PC-9 (cell line): ENCODE measurements around the gene GZF1. TPM values are rescaled to one million over a fixed set of nuclear protein-coding genes. Genes with fewer than 3 reads are reported as not detected.

Experiments used
- BruUV-seq: library from RNA; stranded (reverse); fragments of 400-500 nt; replicated peaks from 2 replicates; lab custom pipeline; 2021; lab: Mats Ljungman, UMichigan
- CTCF ChIA-PET: fragments of 300-600 bp; sonication (Branson Sonifier 250); formaldehyde crosslinking; loops from one replicate; lab custom pipeline; 2022; ENCODE audit warnings: antibody characterized with exemption; lab: Charles Lee
- POLR2A ChIA-PET: fragments of 300-600 bp; sonication (Branson Sonifier 250); formaldehyde crosslinking; loops from one replicate; lab custom pipeline; 2022; ENCODE audit warnings: antibody characterized with exemption; ENCODE audit not compliant: unreplicated experiment; lab: Charles Lee
- DNase-seq, 2 experiments: peaks; one replicate each; pipeline versions ENCODE4 v3.0.0 to v3.0.0-alpha.2; 2015 to 2022; ENCODE audit warnings: mixed read lengths in 1 of 2
- H2AFZ ChIP-seq: fragments of 200-600 bp; sonication (generic); 2 replicates; pipeline ENCODE4 v1.8.1; 2017; ENCODE audit warnings: antibody characterized with exemption
- H3F3A ChIP-seq: fragments of 200-600 bp; sonication (generic); 2 replicates; pipeline ENCODE4 v1.8.1; 2017; ENCODE audit warnings: antibody characterized with exemption, mild to moderate bottlenecking, low read depth; ENCODE audit not compliant: insufficient read depth
- H3K27ac ChIP-seq: fragments of 200-600 bp; sonication (generic); 2 replicates; pipeline ENCODE4 v1.6.1; 2016; ENCODE audit warnings: mixed run types
- H3K27me3 ChIP-seq: fragments of 200-600 bp; sonication (generic); 2 replicates; pipeline ENCODE4 v1.6.1; 2016; ENCODE audit warnings: low read depth, mixed run types; ENCODE audit not compliant: insufficient read depth
- H3K36me3 ChIP-seq: fragments of 200-600 bp; sonication (generic); 2 replicates; pipeline ENCODE4 v1.6.1; 2016; ENCODE audit warnings: low read depth, mixed run types
- H3K4me1 ChIP-seq: fragments of 200-600 bp; sonication (generic); replicated peaks from 2 replicates; pipeline ENCODE4 v1.6.1; 2016; ENCODE audit warnings: mixed run types; ENCODE audit not compliant: insufficient read depth
- H3K4me2 ChIP-seq: fragments of 200-600 bp; sonication (generic); 2 replicates; pipeline ENCODE4 v1.6.1; 2017; ENCODE audit warnings: mixed run types
- H3K4me3 ChIP-seq: fragments of 200-600 bp; sonication (generic); 2 replicates; pipeline ENCODE4 v1.6.1; 2016; ENCODE audit warnings: mixed run types
- H3K79me2 ChIP-seq: fragments of 200-600 bp; sonication (generic); 2 replicates; pipeline ENCODE4 v1.6.1; 2017; ENCODE audit warnings: low read depth, mixed run types
- H3K9me2 ChIP-seq: fragments of 200-600 bp; sonication (generic); 2 replicates; pipeline ENCODE4 v1.8.1; 2017; ENCODE audit warnings: mild to moderate bottlenecking; ENCODE audit not compliant: insufficient read depth
- H3K9me3 ChIP-seq: fragments of 200-600 bp; sonication (generic); 2 replicates; pipeline ENCODE4 v1.8.1; 2016; ENCODE audit warnings: low read depth; ENCODE audit not compliant: insufficient read depth
- H4K20me1 ChIP-seq: fragments of 200-600 bp; sonication (generic); 2 replicates; pipeline ENCODE4 v1.8.1; 2017; ENCODE audit not compliant: insufficient read depth
- EZH2 ChIP-seq: fragments of 200-600 bp; sonication (generic); IDR thresholded peaks from 2 replicates; pipeline ENCODE4 v1.8.0; 2017; ENCODE audit warnings: antibody characterized with exemption, low read depth
- intact Hi-C: fragments of 100-400 bp; cut with micrococcal nuclease; formaldehyde crosslinking; loops from one replicate; pipeline ENCODE4 v1.10.0; 2022; ENCODE audit not compliant: unreplicated experiment
- total RNA-seq: library from RNA; stranded (reverse); gene quantifications from 2 replicates; pipeline ENCODE4 v1.2.3, GENCODE V29; 2021
- TF ChIP-seq, protein P1 (sequence below): fragments of 200-600 bp; sonication (generic); conservative IDR thresholded peaks from 2 replicates; pipeline ENCODE4 v1.6.1; 2017; ENCODE audit warnings: mixed run types, antibody characterized with exemption, mild to moderate bottlenecking, moderate library complexity

Gene GZF1
- total RNA-seq, 1 experiment from 2014 or later: 8.1 TPM

- no peak for DNase-seq
- H3K9me2 ChIP-seq: no peaks in the 10 kb centered on the region
- POLR2A ChIA-PET: no interaction called here
Measured at GRCh38 chr20:23415959-23416583, 54.1 kb downstream of the GZF1 start.

GRCh38 chr20:23417861-23418260 lies 55.9 kb downstream of the GZF1 start:
- TF ChIP-seq, protein P1, sequence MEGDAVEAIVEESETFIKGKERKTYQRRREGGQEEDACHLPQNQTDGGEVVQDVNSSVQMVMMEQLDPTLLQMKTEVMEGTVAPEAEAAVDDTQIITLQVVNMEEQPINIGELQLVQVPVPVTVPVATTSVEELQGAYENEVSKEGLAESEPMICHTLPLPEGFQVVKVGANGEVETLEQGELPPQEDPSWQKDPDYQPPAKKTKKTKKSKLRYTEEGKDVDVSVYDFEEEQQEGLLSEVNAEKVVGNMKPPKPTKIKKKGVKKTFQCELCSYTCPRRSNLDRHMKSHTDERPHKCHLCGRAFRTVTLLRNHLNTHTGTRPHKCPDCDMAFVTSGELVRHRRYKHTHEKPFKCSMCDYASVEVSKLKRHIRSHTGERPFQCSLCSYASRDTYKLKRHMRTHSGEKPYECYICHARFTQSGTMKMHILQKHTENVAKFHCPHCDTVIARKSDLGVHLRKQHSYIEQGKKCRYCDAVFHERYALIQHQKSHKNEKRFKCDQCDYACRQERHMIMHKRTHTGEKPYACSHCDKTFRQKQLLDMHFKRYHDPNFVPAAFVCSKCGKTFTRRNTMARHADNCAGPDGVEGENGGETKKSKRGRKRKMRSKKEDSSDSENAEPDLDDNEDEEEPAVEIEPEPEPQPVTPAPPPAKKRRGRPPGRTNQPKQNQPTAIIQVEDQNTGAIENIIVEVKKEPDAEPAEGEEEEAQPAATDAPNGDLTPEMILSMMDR: no peak
- no peak for TF ChIP-seq EZH2
- no peak overlapping the region for H3K4me2 ChIP-seq
- intact Hi-C loops: no loop called here
- H3K9me3 ChIP-seq: no peaks in the 10 kb centered on the region
- H3F3A ChIP-seq: peaks cover 8% of the 10 kb centered on the region
- BruUV-seq: no TSS peak
- H3K9me2 ChIP-seq: no peaks in the 10 kb centered on the region
- H2AFZ ChIP-seq: no peak overlapping the region
- ChIA-PET CTCF (no interaction called here), POLR2A (no interaction called here)
- H3K27ac ChIP-seq: no peak overlapping the region
- peaks cover 76% of the 10 kb centered on the region for H3K79me2 ChIP-seq
- H3K4me3 ChIP-seq: no peak overlapping the region
- 0 out of 2 replicates have a peak, but pooled peaks cover 6% of the 10 kb centered on the region for H3K36me3 ChIP-seq
- H3K27me3 ChIP-seq: no peaks in the 10 kb centered on the region
- no peak for DNase-seq
- H4K20me1 ChIP-seq: peaks cover 30% of the 10 kb centered on the region
- peaks cover 10% of the 10 kb centered on the region for H3K4me1 ChIP-seq

More at GRCh38 chr20:23415959-23416583, 54.1 kb downstream of the GZF1 start:
- no peaks in the 10 kb centered on the region for H3K27me3 ChIP-seq
- BruUV-seq: no TSS peak
- H3K36me3 ChIP-seq: peaks cover 10% of the 10 kb centered on the region; the same call in 1 of the 2 replicates
- no peak overlapping the region for H2AFZ ChIP-seq
- peaks cover 10% of the 10 kb centered on the region for H3K4me1 ChIP-seq
- intact Hi-C loops: no loop called here
- no peak for TF ChIP-seq EZH2
- TF ChIP-seq, protein P1: no peak
- H4K20me1 ChIP-seq: peaks cover 42% of the 10 kb centered on the region
- H3K4me2 ChIP-seq: no peak overlapping the region
- no peak overlapping the region for H3K4me3 ChIP-seq
- H3F3A ChIP-seq: peaks cover 8% of the 10 kb centered on the region
- no peak overlapping the region for H3K27ac ChIP-seq
- no peaks in the 10 kb centered on the region for H3K9me3 ChIP-seq
- peaks cover 90% of the 10 kb centered on the region for H3K79me2 ChIP-seq
- CTCF ChIA-PET: no interaction called here

GRCh38 chr20:23419657-23419994 lies 57.6 kb downstream of the GZF1 start:
- 0 out of 2 replicates have a peak, but pooled peaks cover 6% of the 10 kb centered on the region for H3K36me3 ChIP-seq
- POLR2A ChIA-PET: interaction anchor here (0.6 kb wide), 1 partner anchor 601 kb away, joined by 3 read pairs; no protein-coding TSS in a partner anchor
- BruUV-seq: no TSS peak
- TF ChIP-seq, protein P1: no peak
- no peak for TF ChIP-seq EZH2
- CTCF ChIA-PET: interaction anchor here (0.6 kb wide), 1 partner anchor 18 kb away, joined by 4 read pairs; no protein-coding TSS in a partner anchor
- peaks cover 10% of the 10 kb centered on the region for H3K4me1 ChIP-seq
- H3K27ac ChIP-seq: peak overlapping the region; percentile 22; the same call in 1 of the 2 replicates
- peaks cover 59% of the 10 kb centered on the region for H3K79me2 ChIP-seq
- peaks cover 27% of the 10 kb centered on the region for H4K20me1 ChIP-seq
- H3F3A ChIP-seq: peaks cover 8% of the 10 kb centered on the region
- peak overlapping the region; percentile 82 for H3K4me2 ChIP-seq
- H3K27me3 ChIP-seq: no peaks in the 10 kb centered on the region
- H3K9me3 ChIP-seq: no peaks in the 10 kb centered on the region
- H3K9me2 ChIP-seq: no peaks in the 10 kb centered on the region
- no peak overlapping the region for H2AFZ ChIP-seq
- DNase-seq: no peak
- H3K4me3 ChIP-seq: peak overlapping the region; percentile 78
- intact Hi-C loops: no loop called here
